PC-9 (cell line): ENCODE results near the gene STK39.

Experiments used
- CTCF ChIP-seq: fragments of 200-600 bp; sonication (generic); conservative IDR thresholded peaks from 2 replicates; pipeline ENCODE4 v1.6.1; 2017; ENCODE audit warnings: mixed run types, antibody characterized with exemption, mild to moderate bottlenecking, moderate library complexity
- EZH2 ChIP-seq: fragments of 200-600 bp; sonication (generic); IDR thresholded peaks from 2 replicates; pipeline ENCODE4 v1.8.0; 2017; ENCODE audit warnings: antibody characterized with exemption, low read depth

GRCh38 chr2:168033966-168034365 is 213.4 kb downstream of the STK39 start:
- no peak for TF ChIP-seq CTCF
- no peak for TF ChIP-seq EZH2
